HG03175 (cell line): ENCODE data around the gene UBE2O.
"Not testable (repeated sequence)": the region's sequence is repeated elsewhere in the genome, so short reads cannot be mapped to it uniquely, and the experiment has no call there.

Experiments used
- ATAC-seq: cut with Tn5 transposase; IDR thresholded peaks from one replicate; pipeline ENCODE4 v1.9.1; 2021; ENCODE audit warnings: mild to moderate bottlenecking, moderate library complexity; ENCODE audit not compliant: unreplicated experiment

UBE2O gene

GRCh38 chr17:76354747-76355310 is 98.1 kb downstream of the UBE2O start:
- ATAC-seq = no peak

- no peak for ATAC-seq
These were observed 98.6 kb downstream of the UBE2O start for GRCh38 chr17:76354317-76354729.

- peak; percentile 90 for ATAC-seq
These were observed 99.2 kb downstream of the UBE2O start, which contains the start of gene PRPSAP1 for GRCh38 chr17:76353599-76354316. Gene PRPSAP1 (minus strand): TSS chr17:76353916. CDS start chr17:76353703, 213 bp downstream.

GRCh38 chr17:76353004-76353598 is 99.9 kb downstream of the UBE2O start:
- peak; percentile 16 for ATAC-seq

- ATAC-seq = no peak
These were observed 101.4 kb downstream of the UBE2O start for GRCh38 chr17:76351526-76352071.

- no peak for ATAC-seq
These were observed 102.5 kb downstream of the UBE2O start for GRCh38 chr17:76350463-76350862.

- not testable (repeated sequence) for ATAC-seq
These were observed 106.0 kb downstream of the UBE2O start for GRCh38 chr17:76346936-76347335.

GRCh38 chr17:76345377-76345974 is 107.5 kb downstream of the UBE2O start:
- ATAC-seq = no peak

GRCh38 chr17:76343106-76343505 is 109.8 kb downstream of the UBE2O start:
- ATAC-seq = no peak

GRCh38 chr17:76341301-76341700 is 111.7 kb downstream of the UBE2O start:
- no peak for ATAC-seq
